Duodenal mucosa (tissue), 2 donors: ENCODE data around the gene BHLHE23.
A peak's percentile ranks its signal among the peaks of the same experiment; 100 is the strongest.

Source experiments
- H3K27ac ChIP-seq: one replicate; pipeline ENCODE4 v1.7.0; 2013; ENCODE audit warnings: low read depth, low read length
- H3K27me3 ChIP-seq, 2 donors: one replicate each; pipeline ENCODE4 v1.7.0; 2013; ENCODE audit warnings: low read length in 2 of 2, control low read depth in 1 of 2; ENCODE audit not compliant: insufficient read depth in 2 of 2, control insufficient read depth in 1 of 2
- H3K36me3 ChIP-seq, 2 donors: one replicate each; pipeline ENCODE4 v1.7.0; 2013; ENCODE audit warnings: low read length in 2 of 2, control low read depth in 1 of 2; ENCODE audit not compliant: insufficient read depth in 2 of 2, control insufficient read depth in 1 of 2
- H3K4me1 ChIP-seq, 2 donors: one replicate each; pipeline ENCODE4 v1.7.0; 2013; ENCODE audit warnings: low read length in 2 of 2, control low read depth in 1 of 2; ENCODE audit not compliant: insufficient read depth in 2 of 2, control insufficient read depth in 1 of 2
- H3K4me3 ChIP-seq, 2 donors: one replicate each; pipeline ENCODE4 v1.7.0; 2013; ENCODE audit warnings: low read length in 2 of 2, low read depth in 1 of 2
- H3K9ac ChIP-seq, 2 donors: one replicate each; pipeline ENCODE4 v1.7.0; 2013; ENCODE audit warnings: low read length in 2 of 2, low read depth in 1 of 2
- H3K9me3 ChIP-seq, 2 donors: one replicate each; pipeline ENCODE4 v1.7.0; 2013; ENCODE audit warnings: low read length in 2 of 2, control low read depth in 1 of 2; ENCODE audit not compliant: control insufficient read depth in 1 of 2

The BHLHE23 gene

GRCh38 chr20:62991863-62992262 is 14.9 kb downstream of the BHLHE23 start:
- Histone ChIP-seq H3K4me3 (no peak overlapping the region), H3K9me3 (no peaks in the 10 kb centered on the region), H3K27ac (no peak overlapping the region), H3K4me1 (no peaks in the 10 kb centered on the region), H3K9ac (no peak overlapping the region), H3K27me3 (peaks cover 8 to 26% of the 10 kb centered on the region in 2 donors), H3K36me3 (no peaks in the 10 kb centered on the region)

- Histone ChIP-seq H3K4me1 (no peaks in the 10 kb centered on the region), H3K4me3 (no peak overlapping the region), H3K27ac (no peak overlapping the region), H3K36me3 (no peaks in the 10 kb centered on the region), H3K9me3 (no peaks in the 10 kb centered on the region), H3K9ac (no peak overlapping the region), H3K27me3 (peaks cover 10 to 20% of the 10 kb centered on the region in 2 donors)
Observed at GRCh38 chr20:62991196-62991807, 15.5 kb downstream of the BHLHE23 start.

- no peak overlapping the region for H3K4me3 ChIP-seq
- H3K9ac ChIP-seq: no peak overlapping the region
- peaks cover 10 to 19% of the 10 kb centered on the region in 2 donors for H3K27me3 ChIP-seq
- no peaks in the 10 kb centered on the region for H3K4me1 ChIP-seq
- no peaks in the 10 kb centered on the region for H3K36me3 ChIP-seq
- H3K9me3 ChIP-seq: no peaks in the 10 kb centered on the region
- H3K27ac ChIP-seq: no peak overlapping the region
Observed at GRCh38 chr20:62990306-62990825, 16.4 kb downstream of the BHLHE23 start.

GRCh38 chr20:62989201-62989601 is 17.6 kb downstream of the BHLHE23 start:
- Histone ChIP-seq H3K27me3 (peaks cover 10 to 22% of the 10 kb centered on the region in 2 donors), H3K9me3 (no peaks in the 10 kb centered on the region), H3K4me3 (peak overlapping the region; percentile 35 to 45), H3K9ac (no peak overlapping the region), H3K36me3 (no peaks in the 10 kb centered on the region), H3K4me1 (no peaks in the 10 kb centered on the region), H3K27ac (no peak overlapping the region)

GRCh38 chr20:62987114-62987513 is 19.6 kb downstream of the BHLHE23 start:
- H3K4me3 ChIP-seq: no peak overlapping the region
- H3K27me3 ChIP-seq: peaks cover 14 to 23% of the 10 kb centered on the region in 2 donors
- H3K27ac ChIP-seq: no peak overlapping the region
- no peaks in the 10 kb centered on the region for H3K9me3 ChIP-seq
- H3K9ac ChIP-seq: no peak overlapping the region
- H3K4me1 ChIP-seq: no peaks in the 10 kb centered on the region
- H3K36me3 ChIP-seq: no peaks in the 10 kb centered on the region

GRCh38 chr20:62986257-62986800 is 20.4 kb downstream of the BHLHE23 start:
- no peak overlapping the region for H3K9ac ChIP-seq
- no peaks in the 10 kb centered on the region for H3K9me3 ChIP-seq
- no peaks in the 10 kb centered on the region for H3K4me1 ChIP-seq
- no peak overlapping the region for H3K27ac ChIP-seq
- peaks cover 17 to 26% of the 10 kb centered on the region in 2 donors for H3K27me3 ChIP-seq
- H3K36me3 ChIP-seq: no peaks in the 10 kb centered on the region
- no peak overlapping the region for H3K4me3 ChIP-seq

GRCh38 chr20:62985444-62985778 is 21.4 kb downstream of the BHLHE23 start:
- H3K27ac ChIP-seq: no peak overlapping the region
- no peaks in the 10 kb centered on the region for H3K9me3 ChIP-seq
- H3K4me1 ChIP-seq: no peaks in the 10 kb centered on the region
- H3K27me3 ChIP-seq: peaks cover 18 to 33% of the 10 kb centered on the region in 2 donors
- no peak overlapping the region for H3K4me3 ChIP-seq
- no peak overlapping the region for H3K9ac ChIP-seq
- no peaks in the 10 kb centered on the region for H3K36me3 ChIP-seq

GRCh38 chr20:62984666-62985443 is 21.9 kb downstream of the BHLHE23 start:
- Histone ChIP-seq H3K27ac (no peak overlapping the region), H3K9ac (no peak overlapping the region), H3K36me3 (no peaks in the 10 kb centered on the region), H3K27me3 (peaks cover 22 to 36% of the 10 kb centered on the region in 2 donors), H3K4me1 (no peaks in the 10 kb centered on the region), H3K4me3 (no peak overlapping the region), H3K9me3 (no peaks in the 10 kb centered on the region)

GRCh38 chr20:62983210-62983609 is 23.6 kb downstream of the BHLHE23 start:
- no peaks in the 10 kb centered on the region for H3K36me3 ChIP-seq
- no peak overlapping the region for H3K27ac ChIP-seq
- peaks cover 0 to 2% of the 10 kb centered on the region in 2 donors for H3K4me1 ChIP-seq
- H3K9ac ChIP-seq: no peak overlapping the region
- no peak overlapping the region for H3K4me3 ChIP-seq
- H3K27me3 ChIP-seq: peaks cover 28 to 46% of the 10 kb centered on the region in 2 donors
- no peaks in the 10 kb centered on the region for H3K9me3 ChIP-seq
